Left ventricle myocardium superior (tissue), 1 donor: Measurements from ENCODE around the gene GRM4. TPM values are rescaled to one million over a fixed set of nuclear protein-coding genes. Genes with fewer than 3 reads are reported as not detected.

Experiments used
- ATAC-seq: fragments of 200-7000 bp; cut with Tn5 transposase; one replicate; pipeline ENCODE4 v1.9.1; 2020; ENCODE audit warnings: mild to moderate bottlenecking, moderate library complexity
- DNase-seq: peaks from one replicate; pipeline ENCODE4 v3.0.0-alpha.2; 2020
- intact Hi-C: fragments of 100-400 bp; cut with micrococcal nuclease; formaldehyde crosslinking; loops from one replicate; pipeline ENCODE4 v1.11.0; 2022
- microRNA-seq: library from miRNA; unstranded; fragments of <30 nt; microRNA quantifications from one replicate; pipeline ENCODE4 v1.2.0, GENCODE V29; 2020; ENCODE audit warnings: borderline number of aligned reads
- total RNA-seq: library from RNA; stranded (reverse); fragmentation: NEBNext Ultra II Directional; extraction: Animal tissue kit (Norgen Biotek cat#: 25700); gene quantifications from one replicate; pipeline ENCODE4 v1.2.1, GENCODE V29; 2021
- donor health status: DM: no; HTN: yes; CAD: no; lungs with severe emphysema.

GRM4 gene
- total RNA-seq, 1 donor from 2014 or later, result not detected

GRCh38 chr6:33981861-33982260 lies 164.0 kb downstream of the GRM4 start:
- DNase-seq (no peak), ATAC-seq (no peak)
- intact Hi-C loops, result no loop called here

GRCh38 chr6:33981421-33981820 lies 164.5 kb downstream of the GRM4 start:
- no peak for DNase-seq

GRCh38 chr6:33980176-33981175 lies 165.4 kb downstream of the GRM4 start:
- no peak for ATAC-seq
- intact Hi-C loops, result no loop called here
- no peak for DNase-seq

More at GRCh38 chr6:33981421-33981820, 164.5 kb downstream of the GRM4 start:
- intact Hi-C loops, result no loop called here
- no peak for ATAC-seq

GRCh38 chr6:33979750-33980149 lies 166.1 kb downstream of the GRM4 start:
- DNase-seq (no peak), ATAC-seq (no peak)
- intact Hi-C loops, result no loop called here

GRCh38 chr6:33978412-33979150 lies 167.3 kb downstream of the GRM4 start:
- DNase-seq (no peak), ATAC-seq (no peak)
- intact Hi-C loops, result no loop called here

GRCh38 chr6:33977606-33978411 lies 168.1 kb downstream of the GRM4 start:
- ATAC-seq (no peak), DNase-seq (no peak)
- intact Hi-C loops, result no loop called here

GRCh38 chr6:33976437-33977360 lies 169.2 kb downstream of the GRM4 start:
- intact Hi-C loops, result no loop called here
- DNase-seq (no peak), ATAC-seq (no peak)

- intact Hi-C loops, result no loop called here
- ATAC-seq, result no peak
- DNase-seq, result no peak
These were observed 170.0 kb downstream of the GRM4 start for GRCh38 chr6:33975661-33976436.

GRCh38 chr6:33974471-33974870 lies 171.4 kb downstream of the GRM4 start:
- intact Hi-C loops, result no loop called here
- no peak for ATAC-seq

GRCh38 chr6:33974030-33974429 lies 171.9 kb downstream of the GRM4 start:
- DNase-seq (no peak), ATAC-seq (no peak)
- intact Hi-C loops, result no loop called here

More at GRCh38 chr6:33974471-33974870, 171.4 kb downstream of the GRM4 start:
- DNase-seq, result no peak

- DNase-seq (no peak), ATAC-seq (no peak)
- intact Hi-C loops, result no loop called here
These were observed 174.3 kb downstream of the GRM4 start for GRCh38 chr6:33971580-33971979.

Small RNA genes within 50 kb of the gene (microRNA-seq; reads per million reads assigned to microRNA genes)
- not detected for gene MIR1275

Other genes with a start within 250 kb of the GRM4 start
- 51.9 TPM for gene HMGA1, start 90.8 kb upstream of the GRM4 start, total RNA-seq
- gene SMIM29, start 102.9 kb upstream of the GRM4 start, total RNA-seq, result 19.7 TPM
- 59.3 TPM for gene NUDT3, start 246.6 kb upstream of the GRM4 start, total RNA-seq